HL-60 (cell line): Measurements from ENCODE around the gene PHB1.

Experiments
- DNase-seq, 2 experiments: peaks; one replicate each; pipeline ENCODE4 v3.0.0-alpha.2; 2010 to 2020; ENCODE audit warnings: low read depth in 1 of 2, low spot score in 1 of 2
- H3K27ac ChIP-seq: fragments of 250-450 bp; sonication (Bioruptor Pico); replicated peaks from 2 replicates; pipeline ENCODE4 v1.5.1; 2020; ENCODE audit warnings: mild to moderate bottlenecking, moderate library complexity
- H3K27me3 ChIP-seq: fragments of 250-450 bp; sonication (Bioruptor Pico); 2 replicates; pipeline ENCODE4 v1.5.1; 2021; ENCODE audit warnings: mild to moderate bottlenecking, moderate library complexity; ENCODE audit not compliant: insufficient read depth, poor library complexity, severe bottlenecking
- H3K4me3 ChIP-seq: replicated peaks from 2 replicates; pipeline ENCODE4 v1.5.1; 2011; ENCODE audit warnings: mild to moderate bottlenecking, control low read depth, low read length; ENCODE audit not compliant: insufficient read depth
- GABPA ChIP-seq: IDR thresholded peaks from 2 replicates; pipeline ENCODE4 v1.6.1; 2012; ENCODE audit warnings: low read depth
- POLR2AphosphoS5 ChIP-seq: IDR thresholded peaks from 2 replicates; pipeline ENCODE4 v1.6.1; 2012; ENCODE audit warnings: low read depth
- SPI1 ChIP-seq: IDR thresholded peaks from 2 replicates; pipeline ENCODE4 v1.6.1; 2012; ENCODE audit warnings: low read depth, mild to moderate bottlenecking, borderline replicate concordance
- TF ChIP-seq, protein P1 (sequence below): IDR thresholded peaks from 2 replicates; pipeline ENCODE4 v1.6.1; 2012; ENCODE audit warnings: low read depth; ENCODE audit not compliant: insufficient replicate concordance
- TF ChIP-seq, protein P2 (sequence below): IDR thresholded peaks from one replicate; pipeline ENCODE4 v1.5.1; 2011; ENCODE audit warnings: low read length, control low read depth, inconsistent platforms; ENCODE audit not compliant: insufficient read depth

The PHB1 gene

DNA sequence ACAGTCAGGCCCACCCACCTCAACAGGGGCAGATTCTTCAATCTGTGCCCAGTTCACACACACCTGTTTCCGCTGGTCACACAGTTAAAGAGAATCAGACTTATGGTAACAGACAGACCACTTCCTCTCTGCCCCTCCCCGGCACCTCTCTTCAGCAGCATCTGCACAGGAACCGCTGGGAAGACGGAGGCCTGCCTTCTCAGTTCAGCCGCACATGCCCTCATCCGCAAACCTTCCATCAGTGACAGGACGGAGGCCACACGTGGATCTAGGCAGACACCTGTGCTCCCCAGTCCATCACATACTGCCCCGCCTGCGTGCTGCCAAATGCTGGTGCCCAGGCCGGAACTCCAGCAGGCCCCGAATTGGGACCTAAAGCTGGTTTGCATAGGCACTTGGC, 10.3 kb downstream of the PHB1 start:
- H3K27ac ChIP-seq = no peak overlapping the region
- peak in 1 of 2 experiments; percentile 54 for DNase-seq
- no peak overlapping the region for H3K4me3 ChIP-seq

DNA sequence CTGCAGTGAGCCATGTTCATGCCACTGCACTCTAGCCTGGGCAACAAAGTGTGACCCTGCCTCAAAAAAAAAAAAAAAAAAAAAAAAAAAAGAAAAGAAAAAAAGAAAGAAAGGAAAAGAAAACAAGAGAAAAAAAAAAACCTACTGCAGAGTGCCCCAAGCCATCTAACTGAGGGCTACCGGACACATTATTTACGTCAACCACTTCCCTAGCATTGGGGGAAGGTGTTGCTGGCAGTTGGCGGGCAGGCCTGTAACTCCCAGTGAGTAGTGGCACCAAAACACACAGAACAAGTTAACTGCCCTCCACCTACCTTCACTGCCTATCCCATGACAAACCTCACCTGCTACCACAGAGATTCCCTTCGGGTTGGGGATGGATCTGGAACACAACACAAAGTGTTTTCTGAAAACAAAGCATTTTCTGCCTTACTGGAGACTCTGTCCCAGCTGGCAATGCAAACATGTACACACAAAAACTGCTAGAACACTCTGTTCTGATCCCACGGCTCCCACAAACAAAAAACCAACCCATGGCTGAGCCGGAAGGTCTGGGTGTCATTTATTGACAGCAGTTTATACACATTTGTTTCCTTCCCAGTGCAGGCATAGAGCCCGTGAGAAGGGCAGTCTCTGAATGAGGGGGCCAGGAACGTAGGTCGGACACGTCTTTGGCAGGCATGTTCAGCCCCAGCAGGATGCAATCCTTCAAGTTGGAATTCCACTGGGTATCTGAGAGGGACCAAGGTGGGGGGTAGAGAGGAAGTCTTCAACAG, 11.0 kb downstream of the PHB1 start:
- TF ChIP-seq GABPA = no peak
- Histone ChIP-seq H3K4me3 (no peak overlapping the region), H3K27ac (peak overlapping the region; percentile 43; the same call in 1 of the 2 replicates), H3K27me3 (no peaks in the 10 kb centered on the region)
- DNase-seq = peak in 1 of 2 experiments; percentile 36

More for the DNA sequence above, 10.3 kb downstream of the PHB1 start:
- TF ChIP-seq, protein P1, sequence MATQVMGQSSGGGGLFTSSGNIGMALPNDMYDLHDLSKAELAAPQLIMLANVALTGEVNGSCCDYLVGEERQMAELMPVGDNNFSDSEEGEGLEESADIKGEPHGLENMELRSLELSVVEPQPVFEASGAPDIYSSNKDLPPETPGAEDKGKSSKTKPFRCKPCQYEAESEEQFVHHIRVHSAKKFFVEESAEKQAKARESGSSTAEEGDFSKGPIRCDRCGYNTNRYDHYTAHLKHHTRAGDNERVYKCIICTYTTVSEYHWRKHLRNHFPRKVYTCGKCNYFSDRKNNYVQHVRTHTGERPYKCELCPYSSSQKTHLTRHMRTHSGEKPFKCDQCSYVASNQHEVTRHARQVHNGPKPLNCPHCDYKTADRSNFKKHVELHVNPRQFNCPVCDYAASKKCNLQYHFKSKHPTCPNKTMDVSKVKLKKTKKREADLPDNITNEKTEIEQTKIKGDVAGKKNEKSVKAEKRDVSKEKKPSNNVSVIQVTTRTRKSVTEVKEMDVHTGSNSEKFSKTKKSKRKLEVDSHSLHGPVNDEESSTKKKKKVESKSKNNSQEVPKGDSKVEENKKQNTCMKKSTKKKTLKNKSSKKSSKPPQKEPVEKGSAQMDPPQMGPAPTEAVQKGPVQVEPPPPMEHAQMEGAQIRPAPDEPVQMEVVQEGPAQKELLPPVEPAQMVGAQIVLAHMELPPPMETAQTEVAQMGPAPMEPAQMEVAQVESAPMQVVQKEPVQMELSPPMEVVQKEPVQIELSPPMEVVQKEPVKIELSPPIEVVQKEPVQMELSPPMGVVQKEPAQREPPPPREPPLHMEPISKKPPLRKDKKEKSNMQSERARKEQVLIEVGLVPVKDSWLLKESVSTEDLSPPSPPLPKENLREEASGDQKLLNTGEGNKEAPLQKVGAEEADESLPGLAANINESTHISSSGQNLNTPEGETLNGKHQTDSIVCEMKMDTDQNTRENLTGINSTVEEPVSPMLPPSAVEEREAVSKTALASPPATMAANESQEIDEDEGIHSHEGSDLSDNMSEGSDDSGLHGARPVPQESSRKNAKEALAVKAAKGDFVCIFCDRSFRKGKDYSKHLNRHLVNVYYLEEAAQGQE = no peak
- TF ChIP-seq SPI1 = peak; percentile 77
- TF ChIP-seq POLR2AphosphoS5 = 0 out of 2 replicates have a peak, but pooled peaks have one; percentile 22
- TF ChIP-seq, protein P2, sequence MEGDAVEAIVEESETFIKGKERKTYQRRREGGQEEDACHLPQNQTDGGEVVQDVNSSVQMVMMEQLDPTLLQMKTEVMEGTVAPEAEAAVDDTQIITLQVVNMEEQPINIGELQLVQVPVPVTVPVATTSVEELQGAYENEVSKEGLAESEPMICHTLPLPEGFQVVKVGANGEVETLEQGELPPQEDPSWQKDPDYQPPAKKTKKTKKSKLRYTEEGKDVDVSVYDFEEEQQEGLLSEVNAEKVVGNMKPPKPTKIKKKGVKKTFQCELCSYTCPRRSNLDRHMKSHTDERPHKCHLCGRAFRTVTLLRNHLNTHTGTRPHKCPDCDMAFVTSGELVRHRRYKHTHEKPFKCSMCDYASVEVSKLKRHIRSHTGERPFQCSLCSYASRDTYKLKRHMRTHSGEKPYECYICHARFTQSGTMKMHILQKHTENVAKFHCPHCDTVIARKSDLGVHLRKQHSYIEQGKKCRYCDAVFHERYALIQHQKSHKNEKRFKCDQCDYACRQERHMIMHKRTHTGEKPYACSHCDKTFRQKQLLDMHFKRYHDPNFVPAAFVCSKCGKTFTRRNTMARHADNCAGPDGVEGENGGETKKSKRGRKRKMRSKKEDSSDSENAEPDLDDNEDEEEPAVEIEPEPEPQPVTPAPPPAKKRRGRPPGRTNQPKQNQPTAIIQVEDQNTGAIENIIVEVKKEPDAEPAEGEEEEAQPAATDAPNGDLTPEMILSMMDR = no peak
- no peaks in the 10 kb centered on the region for H3K27me3 ChIP-seq

DNA sequence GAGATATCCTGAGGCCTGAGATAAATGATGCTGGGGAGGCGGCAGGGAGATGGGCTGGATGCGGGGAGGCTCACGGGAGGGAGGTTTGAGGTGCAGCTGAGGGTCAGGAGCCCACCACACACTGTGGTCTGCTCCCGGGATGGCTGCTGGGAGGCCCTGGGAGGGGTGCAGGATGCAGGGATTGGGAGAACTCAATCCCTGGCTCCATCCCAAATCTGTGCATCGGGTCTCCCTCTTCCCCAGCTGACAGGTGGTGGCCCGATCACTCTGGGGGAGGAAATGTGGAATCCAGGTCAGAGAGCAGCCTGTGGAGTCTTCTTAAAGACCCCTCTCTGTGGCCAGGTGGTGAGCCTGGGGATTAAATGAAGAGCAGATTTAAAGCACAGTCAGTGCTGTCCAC, 12.0 kb downstream of the PHB1 start:
- no peak overlapping the region for H3K27ac ChIP-seq
- no peak for DNase-seq
- no peak overlapping the region for H3K4me3 ChIP-seq
- TF ChIP-seq POLR2AphosphoS5 (no peak), SPI1 (no peak), GABPA (no peak)
- TF ChIP-seq, protein P1 = no peak
- TF ChIP-seq, protein P2 = no peak
- no peaks in the 10 kb centered on the region for H3K27me3 ChIP-seq

- TF ChIP-seq SPI1 (no peak), GABPA (no peak), POLR2AphosphoS5 (no peak)
- TF ChIP-seq, protein P1 = no peak
- TF ChIP-seq, protein P2 = no peak
- Histone ChIP-seq H3K27ac (no peak overlapping the region), H3K4me3 (no peak overlapping the region), H3K27me3 (no peaks in the 10 kb centered on the region)
- DNase-seq = no peak
These were observed 12.6 kb downstream of the PHB1 start for GRCh38 chr17:49401971-49402611.
